Measurements from ENCODE around the gene WDR26.
"Not testable (repeated sequence)": the region's sequence is repeated elsewhere in the genome, so short reads cannot be mapped to it uniquely, and the experiment has no call there.

GRCh38 chr1:224426869-224427268, 7.7 kb downstream of the WDR26 start:
- not testable (repeated sequence) for TF ChIP-seq CTCF (IDR thresholded peaks at IDR 0.05; ENCODE audit: insufficient read depth, low read length, poor library complexity, severe bottlenecking); EZH2phosphoT487 (conservative IDR thresholded peaks at IDR 0.05; ENCODE audit: low read length)
